CD14-positive monocyte (primary cell): Measurements from ENCODE around the gene STON2. TPM values are rescaled to one million over a fixed set of nuclear protein-coding genes. Genes with fewer than 3 reads are reported as not detected.

ENCODE experiments used
- DNase-seq, 3 donors: peaks; one replicate each; pipeline ENCODE4 v3.0.0-alpha.2; 2011 to 2022
- H2AFZ ChIP-seq: 2 replicates; pipeline ENCODE4 v1.6.0; 2012; ENCODE audit warnings: mild to moderate bottlenecking, low read depth, low read length, inconsistent platforms; ENCODE audit not compliant: insufficient read depth, poor library complexity, severe bottlenecking
- H3K27ac ChIP-seq, 2 donors: 1 replicate in 1 of 2; 2 replicates in 1 of 2; pipeline ENCODE4 v1.5.1; 2012 to 2013; ENCODE audit warnings: low read length in 2 of 2, control low read depth in 1 of 2, inconsistent platforms in 1 of 2, low read depth in 1 of 2, mild to moderate bottlenecking in 1 of 2
- H3K27me3 ChIP-seq, 2 donors: one replicate each; pipeline versions ENCODE4 v1.6.0 to v1.6.1; 2011 to 2013; ENCODE audit warnings: low read length in 2 of 2; ENCODE audit not compliant: control insufficient read depth in 2 of 2, insufficient read depth in 2 of 2
- H3K36me3 ChIP-seq, 2 donors: replicated peaks in 1 of 2; 1 replicate in 1 of 2; 2 replicates in 1 of 2; pipeline versions ENCODE4 v1.5.1 to v1.6.1; 2012 to 2013; ENCODE audit warnings: low read length in 2 of 2, control low read depth in 1 of 2, inconsistent platforms in 1 of 2, mild to moderate bottlenecking in 1 of 2; ENCODE audit not compliant: insufficient read depth in 2 of 2, control insufficient read depth in 1 of 2
- H3K4me1 ChIP-seq, 2 donors: 1 replicate in 1 of 2; 2 replicates in 1 of 2; pipeline versions ENCODE4 v1.5.1 to v1.6.1; 2012 to 2013; ENCODE audit warnings: low read length in 2 of 2, control low read depth in 1 of 2, inconsistent platforms in 1 of 2, mild to moderate bottlenecking in 1 of 2, moderate library complexity in 1 of 2; ENCODE audit not compliant: insufficient read depth in 2 of 2, control insufficient read depth in 1 of 2
- H3K4me2 ChIP-seq: replicated peaks from 2 replicates; pipeline ENCODE3; 2012; ENCODE audit warnings: low read length, moderate library complexity, mild to moderate bottlenecking; ENCODE audit not compliant: poor library complexity, severe bottlenecking; ENCODE audit errors: extremely low read depth
- H3K4me3 ChIP-seq, 3 experiments: fragments of 200-600 bp in 1 of 3; sonication (generic) in 1 of 3; replicated peaks in 1 of 3; 1 replicate in 2 of 3; 2 replicates in 1 of 3; pipeline ENCODE4 v1.5.1; 2011 to 2013; ENCODE audit warnings: low read length in 3 of 3, mild to moderate bottlenecking in 3 of 3, control low read depth in 2 of 3, low read depth in 2 of 3, inconsistent platforms in 1 of 3, moderate library complexity in 1 of 3
- H3K79me2 ChIP-seq: 2 replicates; pipeline ENCODE4 v1.6.0; 2012; ENCODE audit warnings: mild to moderate bottlenecking, control low read depth, inconsistent platforms, low read length, moderate library complexity; ENCODE audit not compliant: insufficient read depth
- H3K9ac ChIP-seq: 2 replicates; pipeline ENCODE4 v1.6.0; 2017; ENCODE audit warnings: low read length, mild to moderate bottlenecking; ENCODE audit not compliant: insufficient read depth, poor library complexity, severe bottlenecking
- H3K9me3 ChIP-seq, 2 donors: replicated peaks in 1 of 2; 1 replicate in 1 of 2; 2 replicates in 1 of 2; pipeline versions ENCODE4 v1.5.1 to v1.6.1; 2012 to 2013; ENCODE audit warnings: low read length in 2 of 2, control low read depth in 1 of 2; ENCODE audit not compliant: control insufficient read depth in 1 of 2, insufficient read depth in 1 of 2
- H4K20me1 ChIP-seq: 2 replicates; pipeline ENCODE4 v1.6.0; 2012; ENCODE audit warnings: mild to moderate bottlenecking, low read length, control low read depth, moderate library complexity; ENCODE audit not compliant: insufficient read depth
- H3K27ac Mint-ChIP-seq, 7 donors: one replicate each; pipeline ENCODE4 v1.8.0; 2020; ENCODE audit warnings: mild to moderate bottlenecking in 7 of 7, mixed read lengths in 7 of 7, moderate library complexity in 6 of 7, inconsistent platforms in 2 of 7
- H3K27me3 Mint-ChIP-seq, 3 donors: one replicate each; pipeline ENCODE4 v1.8.0; 2021 to 2022; ENCODE audit warnings: low read depth in 3 of 3, mild to moderate bottlenecking in 3 of 3, mixed read lengths in 3 of 3, moderate library complexity in 3 of 3, inconsistent platforms in 1 of 3
- H3K36me3 Mint-ChIP-seq, 2 donors: one replicate each; pipeline ENCODE4 v1.8.0; 2020; ENCODE audit warnings: mixed read lengths in 2 of 2, inconsistent platforms in 1 of 2, mild to moderate bottlenecking in 1 of 2
- H3K4me1 Mint-ChIP-seq: one replicate; pipeline ENCODE4 v1.8.0; 2020; ENCODE audit warnings: mild to moderate bottlenecking, mixed read lengths
- H3K4me3 Mint-ChIP-seq, 2 donors: one replicate each; pipeline ENCODE4 v1.8.0; 2020; ENCODE audit warnings: mild to moderate bottlenecking in 2 of 2, mixed read lengths in 2 of 2, moderate library complexity in 1 of 2
- H3K9me3 Mint-ChIP-seq, 7 donors: one replicate each; pipeline ENCODE4 v1.8.0; 2020 to 2022; ENCODE audit warnings: mixed read lengths in 7 of 7, mild to moderate bottlenecking in 6 of 7, moderate library complexity in 6 of 7, inconsistent platforms in 2 of 7
- WGBS: methylation state at CpG from one replicate; pipeline ENCODE4 v1.1.5; 2013; ENCODE audit warnings: missing lambda C conversion rate; ENCODE audit not compliant: insufficient coverage; 5-methylcytosine and 5-hydroxymethylcytosine counted together
- intact Hi-C, 2 donors: fragments of 100-400 bp; cut with micrococcal nuclease; formaldehyde crosslinking; loops; one replicate each; pipeline versions ENCODE4 v1.15.0 to v1.15.1; 2023
- polyA plus RNA-seq, 3 donors: library from polyadenylated mRNA; depleted of rRNA in 1 of 3; unstranded in 2 of 3; stranded (reverse) in 1 of 3; fragments of 300-500 nt in 2 of 3; fragments of >200 nt in 1 of 3; fragmentation: Illumina TruSeq in 2 of 3; gene quantifications; 1 replicate in 2 of 3; 2 replicates in 1 of 3; pipeline ENCODE4 v1.2.3, GENCODE V29; 2012 to 2021
- TF ChIP-seq, protein P1 (sequence below): fragments of 200-600 bp; IDR thresholded peaks from one replicate; pipeline ENCODE4 v1.8.0; 2022; ENCODE audit warnings: antibody characterized with exemption, mild to moderate bottlenecking

STON2 gene
- polyA plus RNA-seq, 3 donors, result 1.6 to 3.2 (median 2.1) TPM

DNA sequence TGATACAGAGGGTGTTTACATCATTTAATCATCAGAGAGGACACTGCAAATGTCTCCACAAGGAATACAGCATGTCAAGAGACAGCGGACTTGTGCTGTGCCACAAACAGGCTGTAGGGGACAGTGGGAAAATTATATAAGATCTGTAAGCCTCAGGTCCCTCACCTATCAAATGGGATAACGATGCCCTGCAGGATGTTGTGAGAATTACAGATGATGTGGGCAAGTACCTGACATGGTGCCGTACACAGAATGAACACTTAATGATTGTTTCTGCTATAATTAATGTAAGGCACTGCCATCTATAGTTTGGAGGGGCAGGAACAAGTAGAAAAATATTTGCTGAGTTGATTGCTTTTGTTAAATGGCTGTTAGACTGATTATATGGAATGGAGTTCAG is 97.5 kb downstream of the STON2 start:
- Mint-ChIP-seq H3K36me3 (no peaks in the 10 kb centered on the region), H3K27me3 (no peaks in the 10 kb centered on the region), H3K27ac (peak overlapping the region in 4 of 7 donors; percentile 32 to 85 (median 64)), H3K4me3 (no peak overlapping the region), H3K4me1 (peaks cover 26% of the 10 kb centered on the region), H3K9me3 (no peaks in the 10 kb centered on the region)
- no peak overlapping the region for H2AFZ ChIP-seq
- no peaks in the 10 kb centered on the region for H3K27me3 ChIP-seq
- peak overlapping the region in 1 of 2 donors; percentile 56 for H3K27ac ChIP-seq
- no peak overlapping the region for H3K9ac ChIP-seq
- TF ChIP-seq, protein P1, sequence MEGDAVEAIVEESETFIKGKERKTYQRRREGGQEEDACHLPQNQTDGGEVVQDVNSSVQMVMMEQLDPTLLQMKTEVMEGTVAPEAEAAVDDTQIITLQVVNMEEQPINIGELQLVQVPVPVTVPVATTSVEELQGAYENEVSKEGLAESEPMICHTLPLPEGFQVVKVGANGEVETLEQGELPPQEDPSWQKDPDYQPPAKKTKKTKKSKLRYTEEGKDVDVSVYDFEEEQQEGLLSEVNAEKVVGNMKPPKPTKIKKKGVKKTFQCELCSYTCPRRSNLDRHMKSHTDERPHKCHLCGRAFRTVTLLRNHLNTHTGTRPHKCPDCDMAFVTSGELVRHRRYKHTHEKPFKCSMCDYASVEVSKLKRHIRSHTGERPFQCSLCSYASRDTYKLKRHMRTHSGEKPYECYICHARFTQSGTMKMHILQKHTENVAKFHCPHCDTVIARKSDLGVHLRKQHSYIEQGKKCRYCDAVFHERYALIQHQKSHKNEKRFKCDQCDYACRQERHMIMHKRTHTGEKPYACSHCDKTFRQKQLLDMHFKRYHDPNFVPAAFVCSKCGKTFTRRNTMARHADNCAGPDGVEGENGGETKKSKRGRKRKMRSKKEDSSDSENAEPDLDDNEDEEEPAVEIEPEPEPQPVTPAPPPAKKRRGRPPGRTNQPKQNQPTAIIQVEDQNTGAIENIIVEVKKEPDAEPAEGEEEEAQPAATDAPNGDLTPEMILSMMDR, result no peak
- H3K36me3 ChIP-seq, result no peaks in the 10 kb centered on the region
- intact Hi-C loops, result no loop called here
- DNase-seq, result no peak
- H4K20me1 ChIP-seq, result no peaks in the 10 kb centered on the region
- no peaks in the 10 kb centered on the region for H3K9me3 ChIP-seq
- no peak overlapping the region for H3K4me2 ChIP-seq
- peaks cover 19 to 26% of the 10 kb centered on the region in 2 donors for H3K4me1 ChIP-seq
- H3K4me3 ChIP-seq, result no peak overlapping the region
- H3K79me2 ChIP-seq, result no peaks in the 10 kb centered on the region
- WGBS, result 94% methylated on average over 2 of the region's 3 CpGs

DNA sequence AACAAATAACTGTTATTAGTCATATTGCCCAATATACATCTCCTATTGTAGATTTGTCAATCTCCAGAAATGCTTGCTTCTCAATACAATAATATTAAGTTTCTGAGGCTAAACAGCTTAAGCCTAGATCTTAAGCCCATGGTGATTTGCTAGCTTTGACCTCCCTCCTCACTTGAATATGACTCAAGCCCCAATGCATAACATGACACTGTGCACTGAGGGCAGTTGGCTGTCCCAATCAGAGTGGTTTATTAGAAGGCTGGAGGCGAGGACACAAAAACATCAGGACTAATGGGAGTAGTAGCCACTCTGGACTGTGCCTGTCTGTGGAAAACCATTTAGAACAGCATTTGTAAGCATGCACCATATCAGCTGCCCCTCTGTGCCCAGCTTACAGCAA is 98.3 kb downstream of the STON2 start:
- Mint-ChIP-seq H3K4me3 (no peak overlapping the region), H3K9me3 (no peaks in the 10 kb centered on the region), H3K27me3 (peaks cover 0 to 2% (median 0%) of the 10 kb centered on the region in 3 donors), H3K27ac (peak overlapping the region in 1 of 7 donors; percentile 16), H3K36me3 (no peaks in the 10 kb centered on the region), H3K4me1 (peaks cover 30% of the 10 kb centered on the region)
- no peak for DNase-seq
- peaks cover 24 to 32% of the 10 kb centered on the region in 2 donors for H3K4me1 ChIP-seq
- H4K20me1 ChIP-seq, result no peaks in the 10 kb centered on the region
- 100% methylated on average over 1 of the region's 1 CpG for WGBS
- no peak overlapping the region for H2AFZ ChIP-seq
- intact Hi-C loops, result no loop called here
- H3K9ac ChIP-seq, result no peak overlapping the region
- H3K4me2 ChIP-seq, result no peak overlapping the region
- no peaks in the 10 kb centered on the region for H3K79me2 ChIP-seq
- no peaks in the 10 kb centered on the region for H3K36me3 ChIP-seq
- H3K4me3 ChIP-seq, result no peak overlapping the region
- no peaks in the 10 kb centered on the region for H3K27me3 ChIP-seq
- H3K27ac ChIP-seq, result no peak overlapping the region
- no peaks in the 10 kb centered on the region for H3K9me3 ChIP-seq
- TF ChIP-seq, protein P1, result no peak
